Osteoblast (primary cell): Measurements from ENCODE around the gene ANKRD31. TPM values are rescaled to one million over a fixed set of nuclear protein-coding genes. Genes with fewer than 3 reads are reported as not detected.

Source experiments
- DNase-seq: peaks from one replicate; pipeline ENCODE4 v3.0.0; 2011; ENCODE audit warnings: low spot score, mixed read lengths; ENCODE audit not compliant: insufficient read length; ENCODE audit errors: missing footprints
- H2AFZ ChIP-seq: 2 replicates; pipeline ENCODE4 v1.6.0; 2011; ENCODE audit warnings: mild to moderate bottlenecking, low read length
- H3K27ac ChIP-seq: 2 replicates; pipeline ENCODE4 v1.5.1; 2011; ENCODE audit warnings: mild to moderate bottlenecking, low read depth, low read length, moderate library complexity
- H3K27me3 ChIP-seq: 2 replicates; pipeline ENCODE4 v1.6.0; 2012; ENCODE audit warnings: mild to moderate bottlenecking, control low read depth, inconsistent platforms, low read length, moderate library complexity; ENCODE audit not compliant: insufficient read depth
- H3K36me3 ChIP-seq: 2 replicates; pipeline ENCODE4 v1.5.1; 2011; ENCODE audit warnings: mild to moderate bottlenecking, low read length, control low read depth, moderate library complexity; ENCODE audit not compliant: insufficient read depth
- H3K4me1 ChIP-seq: 2 replicates; pipeline ENCODE4 v1.5.1; 2011; ENCODE audit warnings: mild to moderate bottlenecking, low read length, control low read depth, moderate library complexity; ENCODE audit not compliant: insufficient read depth
- H3K4me2 ChIP-seq: 2 replicates; pipeline ENCODE4 v1.6.0; 2011; ENCODE audit warnings: mild to moderate bottlenecking, low read length; ENCODE audit not compliant: insufficient read depth
- H3K4me3 ChIP-seq: fragments of 200-600 bp; sonication (generic); 3 replicates; pipeline ENCODE4 v1.5.1; 2012; ENCODE audit warnings: mild to moderate bottlenecking, low read length, inconsistent platforms; ENCODE audit not compliant: insufficient read depth
- H3K79me2 ChIP-seq: 2 replicates; pipeline ENCODE4 v1.6.0; 2012; ENCODE audit warnings: mild to moderate bottlenecking, low read length, control low read depth, inconsistent platforms; ENCODE audit not compliant: insufficient read depth
- H3K9me3 ChIP-seq: 2 replicates; pipeline ENCODE4 v1.5.1; 2011; ENCODE audit warnings: low read depth, low read length, control low read depth
- H4K20me1 ChIP-seq: 2 replicates; pipeline ENCODE4 v1.6.0; 2012; ENCODE audit warnings: mild to moderate bottlenecking, low read length, control low read depth; ENCODE audit not compliant: insufficient read depth
- CTCF ChIP-seq: IDR thresholded peaks from 2 replicates; pipeline ENCODE4 v1.5.1; 2011; ENCODE audit warnings: mild to moderate bottlenecking, low read depth, low read length, moderate library complexity; ENCODE audit errors: extremely low read depth
- total RNA-seq: library from RNA; depleted of rRNA; stranded (reverse); fragments of >200 nt; gene quantifications from 2 replicates; pipeline ENCODE4 v1.2.3, GENCODE V29; 2012

Gene ANKRD31
- total RNA-seq, 1 donor = 0.36 TPM

GRCh38 chr5:75046366-75047142, 190.1 kb downstream of the ANKRD31 start:
- H3K9me3 ChIP-seq = no peaks in the 10 kb centered on the region
- no peak for DNase-seq
- H3K4me3 ChIP-seq = no peak overlapping the region
- H4K20me1 ChIP-seq = no peaks in the 10 kb centered on the region
- no peaks in the 10 kb centered on the region for H3K27me3 ChIP-seq
- H3K4me2 ChIP-seq = no peak overlapping the region
- H3K4me1 ChIP-seq = peaks cover 10% of the 10 kb centered on the region
- no peaks in the 10 kb centered on the region for H3K36me3 ChIP-seq
- TF ChIP-seq CTCF = no peak
- H3K79me2 ChIP-seq = no peaks in the 10 kb centered on the region
- H3K27ac ChIP-seq = no peak overlapping the region
- no peak overlapping the region for H2AFZ ChIP-seq

GRCh38 chr5:75045071-75045470, 191.6 kb downstream of the ANKRD31 start:
- no peaks in the 10 kb centered on the region for H4K20me1 ChIP-seq
- H3K4me3 ChIP-seq = no peak overlapping the region
- no peaks in the 10 kb centered on the region for H3K79me2 ChIP-seq
- no peak overlapping the region for H3K27ac ChIP-seq
- no peak overlapping the region for H2AFZ ChIP-seq
- no peak for DNase-seq
- H3K9me3 ChIP-seq = no peaks in the 10 kb centered on the region
- H3K4me1 ChIP-seq = peaks cover 13% of the 10 kb centered on the region
- no peak for TF ChIP-seq CTCF
- no peaks in the 10 kb centered on the region for H3K27me3 ChIP-seq
- no peaks in the 10 kb centered on the region for H3K36me3 ChIP-seq
- H3K4me2 ChIP-seq = no peak overlapping the region

- Histone ChIP-seq H3K4me2 (no peak overlapping the region), H3K27me3 (no peaks in the 10 kb centered on the region), H3K27ac (no peak overlapping the region), H3K36me3 (no peaks in the 10 kb centered on the region), H4K20me1 (no peaks in the 10 kb centered on the region), H3K9me3 (no peaks in the 10 kb centered on the region), H3K4me3 (no peak overlapping the region), H3K4me1 (peaks cover 13% of the 10 kb centered on the region), H3K79me2 (no peaks in the 10 kb centered on the region), H2AFZ (no peak overlapping the region)
- no peak for TF ChIP-seq CTCF
- no peak for DNase-seq
These were observed 192.3 kb downstream of the ANKRD31 start for GRCh38 chr5:75044406-75044805.

- H3K4me3 ChIP-seq = no peak overlapping the region
These were observed 192.9 kb downstream of the ANKRD31 start for GRCh38 chr5:75043633-75044264.

More at GRCh38 chr5:75043633-75044264, 192.9 kb downstream of the ANKRD31 start:
- H3K4me2 ChIP-seq = no peak overlapping the region
- H3K4me1 ChIP-seq = peaks cover 11% of the 10 kb centered on the region
- no peak overlapping the region for H3K27ac ChIP-seq
- no peak for DNase-seq
- H3K9me3 ChIP-seq = no peaks in the 10 kb centered on the region
- no peaks in the 10 kb centered on the region for H4K20me1 ChIP-seq
- H2AFZ ChIP-seq = no peak overlapping the region
- no peaks in the 10 kb centered on the region for H3K79me2 ChIP-seq
- no peaks in the 10 kb centered on the region for H3K36me3 ChIP-seq
- no peaks in the 10 kb centered on the region for H3K27me3 ChIP-seq
- TF ChIP-seq CTCF = no peak
